NCI-H1417 treated with DMSO at 0.1 percent for 48 hours (cell line): ENCODE results near the gene MAEL.

Source experiments
- DNase-seq: peaks from one replicate; lab custom pipeline; 2025; lab: John Stamatoyannopoulos, UW

Gene MAEL

DNA sequence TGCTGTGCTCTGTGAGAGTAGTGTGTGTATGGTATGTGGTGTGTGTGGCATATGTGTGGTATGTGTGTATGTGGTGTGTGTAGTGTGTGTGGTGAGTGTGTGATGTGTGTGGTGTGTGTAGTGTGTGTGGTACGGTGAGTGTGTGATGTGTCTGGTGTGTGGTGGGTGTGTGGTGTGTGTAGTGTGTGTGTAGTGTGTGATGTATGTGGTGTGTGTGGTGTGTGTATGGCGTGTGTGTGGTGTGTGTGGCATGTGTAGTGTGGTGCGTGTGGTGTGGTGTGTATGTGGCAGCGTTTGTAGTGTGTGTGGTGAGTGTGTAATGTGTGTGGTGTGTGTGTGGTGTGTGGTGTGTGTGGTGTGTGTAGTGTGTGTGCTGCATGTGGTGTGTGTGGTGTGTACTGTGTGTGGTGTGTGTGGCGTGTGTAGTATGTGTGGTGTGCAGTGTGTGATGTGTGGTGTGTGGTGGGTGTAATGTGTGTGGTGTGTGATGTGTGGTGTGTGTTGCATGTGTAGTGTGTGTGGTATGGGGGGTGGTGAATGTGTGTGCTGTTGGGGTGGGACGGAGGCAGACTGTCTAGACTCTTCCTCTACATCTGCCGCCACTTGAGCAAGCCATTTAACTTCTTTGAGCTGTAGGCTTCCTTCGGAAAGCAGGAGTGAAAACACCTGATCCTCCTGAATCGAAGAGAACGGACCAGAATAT lies 67.6 kb downstream of the MAEL start:
- DNase-seq, result no peak

DNA sequence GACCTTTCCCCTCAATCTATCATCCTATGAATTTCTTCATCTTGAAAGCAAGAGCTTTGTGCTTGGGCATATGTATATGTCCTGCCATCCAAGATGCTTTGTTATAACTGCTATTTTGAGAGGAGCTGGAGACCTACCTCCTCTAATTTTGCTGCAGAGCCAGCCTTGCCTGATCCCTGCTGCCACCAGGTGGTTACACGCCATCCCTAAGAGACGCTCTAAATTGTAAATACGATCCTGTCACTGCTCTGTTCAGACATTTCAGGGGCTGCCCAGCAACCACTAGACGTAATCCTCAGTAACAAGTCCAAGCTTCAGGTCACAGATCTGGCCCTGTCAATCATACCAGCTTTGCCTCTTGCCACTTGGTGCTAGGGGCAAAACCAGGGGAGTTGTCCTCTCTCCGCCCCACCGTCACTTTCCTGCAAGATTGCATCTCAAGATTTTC lies 68.2 kb downstream of the MAEL start:
- peak; percentile 59 for DNase-seq

DNA sequence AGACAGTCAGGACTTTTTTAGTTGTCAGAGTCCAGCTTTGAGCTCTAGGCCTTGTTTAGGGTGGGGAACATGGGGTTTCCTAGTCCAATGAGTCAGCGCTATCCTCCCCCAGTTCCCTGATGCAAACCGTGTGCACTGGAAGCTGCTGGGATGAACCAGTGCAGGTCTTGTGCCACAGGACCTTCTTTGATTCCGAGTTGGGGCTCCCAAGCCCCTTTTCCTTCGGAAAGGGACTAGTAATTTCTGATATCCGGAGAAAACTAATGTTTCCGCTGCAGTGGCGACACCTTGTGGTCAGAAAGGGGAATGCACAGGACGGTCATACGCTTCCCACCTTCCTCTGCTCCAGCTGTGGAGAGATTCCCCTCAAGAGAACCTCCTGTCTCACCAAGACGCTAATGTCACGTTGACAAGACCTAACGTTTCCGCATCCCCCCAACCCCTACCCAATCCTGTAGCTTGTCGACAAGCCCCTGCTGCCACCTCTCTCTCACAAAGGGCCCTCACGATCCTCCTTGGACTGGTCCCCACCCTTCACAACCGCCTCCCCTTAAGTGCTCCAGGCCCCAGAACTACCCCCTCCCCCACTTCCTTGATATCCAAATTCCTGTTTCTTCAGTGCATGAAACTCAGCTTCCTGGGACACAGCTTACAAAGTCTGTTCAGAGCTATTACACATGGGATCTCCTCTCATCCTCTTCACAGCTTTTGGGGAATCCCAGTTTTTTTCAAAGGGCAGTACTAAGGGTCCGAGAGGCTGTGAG lies 70.1 kb downstream of the MAEL start:
- DNase-seq, result no peak

DNA sequence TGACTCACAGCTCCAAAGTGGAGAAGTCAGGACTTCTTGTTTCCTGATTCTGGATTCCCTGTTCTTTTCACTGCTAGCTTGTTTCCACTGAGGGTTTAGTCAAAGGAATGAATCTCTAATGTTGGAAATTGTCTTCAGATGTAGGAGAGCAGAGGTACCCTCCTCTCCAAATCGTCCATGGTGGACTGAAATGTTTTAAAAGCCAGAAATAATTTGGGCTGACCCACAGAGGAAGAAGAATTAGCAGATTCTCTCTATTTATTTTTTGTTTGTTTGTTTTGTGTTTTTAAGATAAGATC lies 70.7 kb downstream of the MAEL start:
- DNase-seq, result no peak

DNA sequence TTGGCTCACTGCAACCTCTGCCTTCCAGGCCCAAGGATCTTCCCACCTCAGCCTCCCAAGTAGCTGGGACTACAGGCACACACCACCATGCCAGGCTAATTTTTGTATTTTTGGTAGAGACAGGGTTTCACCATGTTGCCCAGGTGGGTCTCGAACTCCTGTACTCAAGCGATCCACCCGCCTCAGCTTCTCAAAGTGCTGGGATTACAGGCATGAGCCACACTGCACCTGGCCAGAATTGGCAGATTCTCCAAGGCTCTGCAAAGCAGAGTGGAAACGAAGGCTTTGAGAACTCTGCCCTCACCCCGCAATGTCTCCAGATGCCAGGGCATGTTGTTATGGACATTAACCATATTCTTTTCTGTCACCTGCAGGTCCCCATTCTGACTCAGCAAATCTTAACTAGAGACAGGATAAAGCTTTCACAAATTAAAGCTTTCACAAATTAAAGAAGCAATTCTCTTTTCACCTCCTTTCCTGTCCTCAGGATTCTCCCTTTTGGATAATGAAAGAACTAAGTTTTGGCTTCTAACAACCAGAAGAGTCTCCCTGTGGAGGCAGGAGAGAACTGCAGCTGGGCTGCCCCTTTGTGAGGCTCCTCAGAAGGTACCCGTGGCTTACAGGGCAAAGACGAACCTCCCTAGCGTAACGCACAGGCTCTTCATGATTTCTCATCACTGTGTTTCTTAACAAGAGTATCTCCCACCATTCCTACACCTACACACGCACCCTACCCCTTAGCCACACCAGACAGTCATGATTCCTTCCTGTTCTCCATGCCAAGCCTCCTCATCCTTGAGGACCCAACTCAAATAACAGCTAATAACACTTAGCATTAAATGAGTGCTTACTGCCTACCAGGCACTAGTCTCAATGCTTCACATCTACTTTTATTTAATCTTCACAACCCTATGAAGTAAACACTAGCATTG lies 71.3 kb downstream of the MAEL start:
- DNase-seq, result no peak

DNA sequence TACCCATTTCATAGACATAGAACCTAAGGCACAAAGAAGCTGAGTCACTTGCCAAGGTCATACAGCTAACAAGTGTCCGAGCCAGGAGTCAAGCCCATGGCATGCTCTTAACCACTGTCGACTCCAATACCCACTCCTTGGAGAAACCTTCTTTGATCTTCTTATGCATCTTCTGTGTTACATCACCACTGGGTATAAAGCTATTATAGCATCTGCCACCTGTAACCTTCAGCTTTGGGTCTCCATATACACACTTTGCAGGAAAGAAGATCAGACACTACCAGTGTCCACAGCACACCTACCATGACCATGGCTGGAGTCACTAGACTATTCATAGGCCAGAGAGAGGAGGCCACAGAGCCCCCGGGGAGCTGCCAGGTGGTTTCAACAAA lies 72.0 kb downstream of the MAEL start:
- DNase-seq, result no peak

DNA sequence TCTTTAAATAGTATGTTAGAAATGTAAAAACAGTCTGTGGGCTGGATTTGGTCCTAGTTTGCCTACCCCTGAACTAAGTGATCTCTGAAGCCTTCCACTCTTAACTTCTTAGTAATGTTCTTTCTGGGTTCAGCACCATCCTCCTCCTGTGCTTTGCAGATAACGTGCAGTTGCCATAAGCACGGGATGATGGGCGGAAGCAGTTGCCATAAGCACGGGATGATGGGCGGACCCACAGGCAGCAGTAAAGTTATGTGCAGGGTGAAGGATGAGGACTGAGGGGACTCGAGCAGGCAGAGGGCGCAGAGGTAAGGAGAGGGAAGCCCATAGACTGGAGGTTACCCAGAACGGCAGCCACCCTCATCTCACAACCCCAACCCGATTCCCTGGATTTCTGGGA lies 75.5 kb downstream of the MAEL start:
- DNase-seq, result no peak

DNA sequence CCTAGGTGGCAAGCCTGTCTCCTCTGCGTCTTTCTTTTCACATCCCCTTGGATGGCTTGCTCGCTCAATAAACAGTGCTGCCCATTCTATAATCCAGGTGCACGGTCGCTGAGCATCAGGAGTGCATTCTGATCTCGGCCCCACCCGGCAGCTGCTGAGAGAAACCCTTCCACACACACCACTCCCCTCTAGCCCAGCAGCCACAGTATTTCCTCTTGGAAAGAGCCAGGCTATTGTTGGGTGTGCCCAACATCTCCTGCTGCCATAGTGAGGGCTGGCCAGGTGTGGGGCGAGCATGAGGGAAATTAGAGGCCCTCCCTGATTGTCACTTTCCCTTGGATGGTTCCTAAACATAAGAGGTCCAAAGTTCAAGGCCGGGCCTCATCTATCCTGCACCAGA lies 76.4 kb downstream of the MAEL start:
- DNase-seq, result no peak

DNA sequence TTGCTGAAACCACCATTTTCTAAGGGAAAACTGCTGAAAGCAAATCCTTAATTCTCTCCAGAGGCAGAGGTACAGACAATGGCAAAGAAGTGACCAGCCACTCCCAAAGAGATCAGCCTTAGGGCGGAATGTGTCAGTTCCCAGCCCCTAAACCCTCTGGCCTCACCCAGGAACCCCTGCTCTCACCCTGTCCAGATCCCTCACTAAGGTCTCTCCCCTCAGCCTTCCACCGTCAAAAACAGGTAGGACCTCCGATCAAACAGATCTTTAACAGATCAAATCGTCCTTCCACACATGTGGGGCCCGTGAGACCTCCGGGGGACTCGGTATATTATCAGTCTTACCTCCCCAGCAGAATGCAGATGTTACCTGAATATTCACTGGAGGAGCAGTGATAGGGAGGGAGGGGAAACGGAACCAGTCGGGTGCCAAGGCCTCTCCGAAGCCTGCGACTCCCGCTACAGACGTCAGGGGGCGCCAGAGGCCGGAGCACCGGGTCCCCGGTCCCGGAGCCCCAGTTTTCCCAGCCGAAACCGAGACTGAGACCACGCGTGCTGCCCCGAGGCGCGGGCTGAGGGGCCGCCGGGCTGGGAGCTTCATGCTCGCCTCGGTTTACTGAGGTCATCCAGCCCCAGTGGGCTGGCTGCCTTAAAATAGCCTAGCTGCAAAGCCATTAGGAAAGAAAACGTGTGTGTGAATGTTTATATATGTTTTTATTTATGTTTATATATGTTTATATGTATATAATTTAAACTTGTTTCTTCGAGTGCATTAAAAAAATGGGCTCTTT lies 77.4 kb downstream of the MAEL start:
- peak; percentile 56 for DNase-seq

DNA sequence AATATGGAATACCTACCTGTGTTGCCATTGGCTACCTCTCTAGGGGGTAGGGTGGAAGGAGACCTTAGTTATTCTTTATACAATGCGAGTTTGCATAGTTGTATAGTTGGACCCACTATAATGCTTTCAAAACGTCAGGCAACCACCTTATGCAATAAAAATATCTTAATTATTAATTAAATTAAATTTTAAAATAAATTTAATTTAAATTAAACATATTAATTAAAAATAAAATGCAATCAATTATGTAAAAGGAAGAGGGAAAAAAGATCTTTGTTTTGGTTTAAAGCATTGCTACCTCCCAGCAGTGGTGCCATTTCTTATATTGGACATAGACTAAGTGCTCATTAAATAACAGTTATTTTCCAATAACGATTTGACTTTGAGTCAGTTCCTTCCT lies 78.8 kb downstream of the MAEL start:
- DNase-seq, result no peak

DNA sequence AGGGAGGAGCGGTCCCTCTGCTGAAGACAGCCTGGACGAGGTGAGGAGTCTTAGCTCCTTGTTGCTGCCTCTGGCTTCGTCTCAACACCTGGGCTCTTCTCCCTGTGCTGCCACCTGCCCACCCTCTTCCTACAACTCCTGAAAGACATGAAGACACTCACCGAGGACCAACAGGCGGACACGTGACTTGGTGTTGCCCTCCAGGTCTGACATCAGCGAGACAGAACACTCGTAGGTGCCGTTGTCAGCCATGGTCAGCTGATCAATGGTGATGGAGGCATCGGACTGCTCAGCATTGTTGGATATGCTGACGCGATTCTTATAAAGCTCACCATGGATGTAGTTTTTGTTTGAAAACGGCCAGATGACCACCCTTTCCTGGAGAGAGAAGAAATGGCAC lies 79.7 kb downstream of the MAEL start:
- no peak for DNase-seq

DNA sequence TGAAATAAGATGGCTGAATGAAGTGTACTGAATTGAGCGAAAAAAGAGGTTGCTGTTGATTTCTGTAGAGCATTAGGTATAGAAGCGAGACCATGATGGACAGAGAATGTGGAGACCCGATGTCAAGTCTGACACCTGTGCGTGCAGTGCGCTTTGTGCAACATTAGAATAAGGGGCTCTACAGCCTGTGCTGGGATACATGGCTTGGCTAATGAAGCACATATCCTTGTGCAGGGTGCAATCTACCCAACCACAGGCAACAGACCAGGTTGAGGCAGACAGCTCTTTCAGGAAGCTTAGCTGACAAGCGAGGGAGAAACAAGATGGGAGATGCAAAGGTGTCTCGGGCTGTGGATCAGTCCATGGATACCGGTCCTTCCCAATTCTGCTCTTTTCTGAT lies 82.2 kb downstream of the MAEL start:
- DNase-seq, result no peak
